AG04450 (cell line): ENCODE data around the gene FOXO3. TPM values are rescaled to one million over a fixed set of nuclear protein-coding genes. Genes with fewer than 3 reads are reported as not detected.

Source experiments
- CTCF ChIA-PET: fragments of 300-600, 350-600 bp; formaldehyde crosslinking; extraction: SDS; loops from one replicate; lab custom pipeline; 2022; ENCODE audit warnings: antibody characterized with exemption, inconsistent platforms; lab: Charles Lee
- POLR2A ChIA-PET: fragments of 350-600 bp; formaldehyde crosslinking; extraction: SDS; loops from one replicate; lab custom pipeline; 2021; ENCODE audit warnings: antibody characterized with exemption, inconsistent platforms; lab: Yijun Ruan, JAX
- DNase-seq: peaks from one replicate; pipeline ENCODE4 v3.0.0-alpha.2; 2011; ENCODE audit warnings: low read depth, low spot score
- H3K27ac ChIP-seq: one replicate; pipeline ENCODE4 v1.5.1; 2012; ENCODE audit warnings: low read depth, low read length, control low read depth
- H3K27me3 ChIP-seq: one replicate; pipeline ENCODE4 v1.6.0; 2012; ENCODE audit warnings: low read length; ENCODE audit not compliant: control insufficient read depth, insufficient read depth
- H3K4me3 ChIP-seq: 2 replicates; pipeline ENCODE4 v1.5.1; 2011; ENCODE audit warnings: mild to moderate bottlenecking, low read depth, low read length, control low read depth
- H3K9me3 ChIP-seq: 2 replicates; pipeline ENCODE4 v1.5.1; 2012; ENCODE audit warnings: low read length; ENCODE audit not compliant: control insufficient read depth, insufficient read depth
- CTCF ChIP-seq: IDR thresholded peaks from 2 replicates; pipeline ENCODE4 v1.5.1; 2011; ENCODE audit warnings: low read depth, low read length, control low read depth, inconsistent platforms
- polyA plus RNA-seq: library from polyadenylated mRNA; depleted of rRNA; stranded (reverse); fragments of >200 nt; gene quantifications from 2 replicates; pipeline ENCODE4 v1.2.3, GENCODE V29; 2011

FOXO3 gene
- polyA plus RNA-seq, 1 experiment: 32.7 TPM

DNA sequence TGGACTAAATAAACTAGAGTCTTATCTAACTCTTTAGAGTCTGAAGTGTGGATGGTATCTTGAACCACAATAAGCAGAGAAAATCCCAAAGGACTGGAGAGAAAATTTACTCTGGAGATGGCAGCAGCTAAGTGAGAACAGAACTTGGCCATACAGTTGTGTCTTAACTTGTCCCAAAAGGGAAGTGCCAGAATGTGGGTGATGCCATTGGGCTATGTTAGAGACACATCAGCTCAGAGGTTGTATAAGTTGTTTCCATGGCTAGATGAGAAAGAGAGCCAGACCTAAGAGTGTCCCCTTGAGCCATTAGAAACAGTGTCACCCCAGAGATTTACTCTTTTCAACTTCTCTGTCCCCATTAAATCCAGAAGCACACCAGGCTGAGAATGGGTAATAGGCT lies 36.2 kb downstream of the FOXO3 start:
- ChIA-PET CTCF (no interaction called here), POLR2A (no interaction called here)
- Histone ChIP-seq H3K27me3 (no peaks in the 10 kb centered on the region), H3K9me3 (no peaks in the 10 kb centered on the region), H3K27ac (no peak overlapping the region), H3K4me3 (no peak overlapping the region)
- no peak for TF ChIP-seq CTCF
- DNase-seq: no peak

DNA sequence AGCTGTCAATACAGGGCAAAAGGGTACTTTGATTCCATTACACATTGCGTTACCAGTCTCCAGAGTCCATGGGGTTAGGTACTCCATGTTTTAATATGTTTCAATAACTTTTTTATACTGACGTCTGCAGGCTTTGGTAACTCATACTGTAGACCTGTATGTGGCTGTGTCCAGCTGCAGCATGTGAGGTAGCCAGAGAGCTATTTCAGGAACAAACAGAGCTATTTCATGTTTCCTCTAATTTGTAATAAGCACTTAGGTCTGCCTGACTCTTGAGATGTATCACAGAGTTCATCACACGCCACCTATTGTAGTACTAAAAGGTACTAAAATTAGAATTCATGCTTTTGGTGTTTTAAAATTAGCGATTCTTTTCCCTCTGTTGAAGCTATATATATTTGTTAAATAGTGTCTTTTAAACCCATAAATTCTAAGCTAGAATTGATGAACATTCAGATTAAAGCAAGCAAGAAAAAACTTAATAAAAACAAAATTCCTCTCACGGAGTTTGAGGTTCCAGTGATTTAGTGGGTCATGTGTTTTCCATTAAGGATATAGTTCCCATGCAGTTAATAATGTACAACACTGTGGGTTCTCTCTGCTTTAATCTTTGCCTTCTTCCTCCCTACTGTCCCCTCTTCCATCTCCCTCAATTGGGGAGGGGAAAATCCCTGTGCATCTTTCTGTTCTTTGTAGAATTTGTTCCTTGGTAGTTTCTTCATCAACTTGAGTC lies 37.0 kb downstream of the FOXO3 start:
- POLR2A ChIA-PET: no interaction called here
- no peak overlapping the region for H3K27ac ChIP-seq
- no peak overlapping the region for H3K4me3 ChIP-seq
- CTCF ChIA-PET: no interaction called here
- no peak for TF ChIP-seq CTCF
- DNase-seq: no peak
- H3K9me3 ChIP-seq: no peaks in the 10 kb centered on the region
- H3K27me3 ChIP-seq: no peaks in the 10 kb centered on the region

DNA sequence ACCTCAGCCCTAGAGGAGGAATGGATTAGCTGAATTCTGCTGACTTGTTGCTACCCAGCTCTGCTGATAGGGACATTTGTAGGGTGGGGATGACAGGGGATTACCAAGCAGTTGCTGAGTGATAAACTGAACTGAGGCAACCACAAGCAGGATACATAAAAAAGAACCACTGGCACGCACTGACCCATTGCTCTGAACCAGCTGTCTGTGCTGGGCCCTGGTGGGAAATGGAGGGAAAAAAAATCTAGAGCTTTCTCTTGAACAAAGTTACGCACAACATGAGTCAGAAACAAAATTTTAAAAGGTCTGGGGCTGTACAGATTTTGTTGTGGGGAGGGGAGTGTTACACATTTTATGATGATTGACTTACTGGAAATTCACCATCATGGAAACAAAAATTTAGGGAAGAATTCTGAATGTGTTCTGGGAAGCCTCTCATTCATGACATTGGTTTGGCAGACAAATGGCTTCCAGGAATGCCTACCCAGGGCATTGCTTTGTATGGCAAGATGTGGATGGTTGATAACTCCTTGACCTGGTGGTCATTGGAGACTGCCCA lies 37.7 kb downstream of the FOXO3 start:
- POLR2A ChIA-PET: no interaction called here

GRCh38 chr6:108604156-108604555 lies 43.4 kb downstream of the FOXO3 start:
- CTCF ChIA-PET: interaction anchor here (0.6 kb wide), 1 partner anchor 50 kb away, joined by 4 read pairs; no protein-coding TSS in a partner anchor

More for the DNA sequence above, 37.7 kb downstream of the FOXO3 start:
- Histone ChIP-seq H3K9me3 (no peaks in the 10 kb centered on the region), H3K4me3 (no peak overlapping the region), H3K27me3 (no peaks in the 10 kb centered on the region), H3K27ac (no peak overlapping the region)
- CTCF ChIA-PET: no interaction called here
- no peak for DNase-seq
- TF ChIP-seq CTCF: no peak

More at GRCh38 chr6:108604156-108604555, 43.4 kb downstream of the FOXO3 start:
- Histone ChIP-seq H3K27me3 (no peaks in the 10 kb centered on the region), H3K4me3 (no peak overlapping the region), H3K27ac (no peak overlapping the region), H3K9me3 (no peaks in the 10 kb centered on the region)
- DNase-seq: no peak
- POLR2A ChIA-PET: no interaction called here
- no peak for TF ChIP-seq CTCF
